Glutamatergic neuron (in vitro differentiated cells): ENCODE measurements around the gene CSTPP1. TPM values are rescaled to one million over a fixed set of nuclear protein-coding genes. Genes with fewer than 3 reads are reported as not detected.

Source experiments
- DNase-seq: peaks from one replicate; pipeline ENCODE4 v3.0.0; 2022
- H3K27ac Mint-ChIP-seq: one replicate; pipeline ENCODE4 v1.8.0; 2020; ENCODE audit warnings: mild to moderate bottlenecking, mixed read lengths, inconsistent platforms; ENCODE audit not compliant: unreplicated experiment
- H3K27me3 Mint-ChIP-seq: one replicate; pipeline ENCODE4 v1.8.0; 2020; ENCODE audit warnings: mild to moderate bottlenecking, moderate library complexity, mixed read lengths, inconsistent platforms; ENCODE audit not compliant: unreplicated experiment
- H3K36me3 Mint-ChIP-seq: one replicate; pipeline ENCODE4 v1.8.0; 2020; ENCODE audit warnings: mild to moderate bottlenecking, mixed read lengths, inconsistent platforms; ENCODE audit not compliant: unreplicated experiment
- H3K4me1 Mint-ChIP-seq: one replicate; pipeline ENCODE4 v1.8.0; 2020; ENCODE audit warnings: mild to moderate bottlenecking, low read depth, mixed read lengths, inconsistent platforms; ENCODE audit not compliant: unreplicated experiment
- H3K4me3 Mint-ChIP-seq: one replicate; pipeline ENCODE4 v1.8.0; 2020; ENCODE audit warnings: mild to moderate bottlenecking, mixed read lengths, inconsistent platforms; ENCODE audit not compliant: unreplicated experiment
- H3K9me3 Mint-ChIP-seq: one replicate; pipeline ENCODE4 v1.8.0; 2020; ENCODE audit warnings: mild to moderate bottlenecking, moderate library complexity, mixed read lengths, inconsistent platforms; ENCODE audit not compliant: unreplicated experiment
- total RNA-seq: library from RNA; stranded (reverse); fragmentation: NEBNext Ultra II Directional; extraction: Animal tissue kit (Norgen Biotek cat#: 25700); gene quantifications from one replicate; pipeline ENCODE4 v1.2.1, GENCODE V29; 2021; ENCODE audit not compliant: unreplicated experiment
- TF ChIP-seq, protein P1 (sequence below): fragments of 200-600 bp; sonication (generic); IDR thresholded peaks from one replicate; pipeline ENCODE4 v1.5.0; 2021; ENCODE audit not compliant: partially characterized antibody, unreplicated experiment

CSTPP1 gene
- total RNA-seq, 1 donor from 2014 or later = 35.5 TPM

DNA sequence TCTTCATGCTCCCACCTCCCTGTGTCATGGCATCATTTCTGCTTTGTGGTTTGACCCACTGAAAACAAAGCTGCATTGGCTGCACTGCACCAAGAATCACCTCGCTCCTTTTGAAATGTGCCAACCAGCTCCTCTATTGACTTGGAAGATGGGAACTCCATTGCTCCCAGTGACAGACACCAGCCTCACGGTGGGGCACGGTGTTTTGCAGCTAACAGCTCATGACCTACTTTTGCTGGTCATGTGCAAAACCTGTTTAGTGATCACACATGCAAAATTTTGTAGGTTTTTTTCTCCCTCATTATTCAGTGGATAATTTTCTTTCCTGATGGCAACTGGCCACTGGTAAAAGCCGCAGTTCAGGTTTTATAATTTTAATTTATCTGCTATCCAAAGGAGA lies 203.3 kb downstream of the CSTPP1 start:
- H3K4me3 Mint-ChIP-seq = no peak overlapping the region
- peaks cover 6% of the 10 kb centered on the region for H3K27me3 Mint-ChIP-seq
- H3K9me3 Mint-ChIP-seq = peaks cover 4% of the 10 kb centered on the region
- DNase-seq = no peak
- H3K36me3 Mint-ChIP-seq = peaks cover 6% of the 10 kb centered on the region
- TF ChIP-seq, protein P1, sequence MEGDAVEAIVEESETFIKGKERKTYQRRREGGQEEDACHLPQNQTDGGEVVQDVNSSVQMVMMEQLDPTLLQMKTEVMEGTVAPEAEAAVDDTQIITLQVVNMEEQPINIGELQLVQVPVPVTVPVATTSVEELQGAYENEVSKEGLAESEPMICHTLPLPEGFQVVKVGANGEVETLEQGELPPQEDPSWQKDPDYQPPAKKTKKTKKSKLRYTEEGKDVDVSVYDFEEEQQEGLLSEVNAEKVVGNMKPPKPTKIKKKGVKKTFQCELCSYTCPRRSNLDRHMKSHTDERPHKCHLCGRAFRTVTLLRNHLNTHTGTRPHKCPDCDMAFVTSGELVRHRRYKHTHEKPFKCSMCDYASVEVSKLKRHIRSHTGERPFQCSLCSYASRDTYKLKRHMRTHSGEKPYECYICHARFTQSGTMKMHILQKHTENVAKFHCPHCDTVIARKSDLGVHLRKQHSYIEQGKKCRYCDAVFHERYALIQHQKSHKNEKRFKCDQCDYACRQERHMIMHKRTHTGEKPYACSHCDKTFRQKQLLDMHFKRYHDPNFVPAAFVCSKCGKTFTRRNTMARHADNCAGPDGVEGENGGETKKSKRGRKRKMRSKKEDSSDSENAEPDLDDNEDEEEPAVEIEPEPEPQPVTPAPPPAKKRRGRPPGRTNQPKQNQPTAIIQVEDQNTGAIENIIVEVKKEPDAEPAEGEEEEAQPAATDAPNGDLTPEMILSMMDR = no peak
- peaks cover 9% of the 10 kb centered on the region for H3K4me1 Mint-ChIP-seq
- no peak overlapping the region for H3K27ac Mint-ChIP-seq

DNA sequence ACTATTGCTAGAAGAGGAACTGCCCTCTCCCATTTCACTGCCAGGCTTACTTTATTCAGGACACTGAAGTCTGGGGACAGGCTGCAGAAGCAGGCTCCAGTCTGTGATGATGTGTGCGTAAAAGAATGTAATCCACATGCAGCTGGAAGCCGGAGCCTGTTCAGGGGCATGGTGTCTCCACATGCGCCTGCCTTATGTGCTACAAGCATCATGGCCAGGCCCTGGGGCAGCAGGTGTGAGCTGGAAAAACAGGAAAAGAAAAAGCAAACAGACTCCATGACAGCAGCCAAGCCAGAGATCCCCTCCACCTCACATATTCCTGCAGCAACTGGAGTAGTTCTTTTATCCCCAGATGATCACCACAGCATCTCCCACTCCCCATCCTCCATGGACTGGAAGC lies 206.8 kb downstream of the CSTPP1 start:
- peaks cover 9% of the 10 kb centered on the region for H3K4me1 Mint-ChIP-seq
- peaks cover 3% of the 10 kb centered on the region for H3K27me3 Mint-ChIP-seq
- peak overlapping the region; percentile 73 for H3K27ac Mint-ChIP-seq
- DNase-seq = peak; percentile 40
- peaks cover 2% of the 10 kb centered on the region for H3K9me3 Mint-ChIP-seq
- TF ChIP-seq, protein P1 = no peak
- no peaks in the 10 kb centered on the region for H3K36me3 Mint-ChIP-seq
- H3K4me3 Mint-ChIP-seq = no peak overlapping the region

DNA sequence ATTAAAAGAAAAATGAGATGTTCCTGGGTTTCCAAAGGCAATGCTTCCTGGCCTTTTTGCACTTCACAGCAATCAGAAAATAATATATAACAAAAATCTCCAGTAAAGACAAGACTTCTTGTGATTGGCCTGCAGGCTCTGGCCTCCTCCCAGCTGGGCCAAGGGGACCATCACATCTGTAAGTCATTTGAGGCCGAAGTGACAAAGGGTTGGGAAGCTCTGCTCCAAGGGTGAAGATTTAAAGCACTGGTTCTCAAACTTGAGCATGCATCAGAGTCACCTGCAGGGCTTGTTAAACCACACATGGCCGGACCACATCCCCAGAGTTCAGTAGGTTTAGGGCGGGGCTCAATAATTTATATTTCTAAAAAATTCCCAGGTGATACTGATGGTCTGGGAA lies 208.0 kb downstream of the CSTPP1 start:
- no peak for DNase-seq
- Mint-ChIP-seq H3K4me3 (no peak overlapping the region), H3K9me3 (peaks cover 2% of the 10 kb centered on the region), H3K27ac (no peak overlapping the region), H3K27me3 (peaks cover 8% of the 10 kb centered on the region), H3K4me1 (peaks cover 13% of the 10 kb centered on the region), H3K36me3 (no peaks in the 10 kb centered on the region)
- TF ChIP-seq, protein P1 = no peak

DNA sequence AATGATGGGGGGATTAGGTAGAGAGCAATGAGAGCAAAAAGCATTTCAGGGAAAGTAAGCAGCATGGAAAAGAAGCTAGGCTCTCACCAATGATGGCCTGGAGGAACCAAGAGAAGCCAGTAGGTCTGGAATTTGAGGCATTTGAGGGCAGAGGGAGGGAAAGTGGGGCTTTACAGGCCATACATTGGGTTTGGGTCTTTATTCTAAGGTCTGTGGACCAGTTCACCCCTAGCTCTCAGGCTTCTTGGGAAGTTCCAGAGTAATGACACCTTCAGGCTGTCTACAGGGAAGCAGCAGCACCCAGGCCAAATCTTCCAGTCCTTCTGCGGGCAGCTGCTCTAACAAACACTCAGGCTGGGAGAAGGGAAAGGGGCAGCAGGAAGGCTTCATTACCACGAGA lies 210.7 kb downstream of the CSTPP1 start:
- DNase-seq = no peak
- H3K4me3 Mint-ChIP-seq = no peak overlapping the region
- peaks cover 11% of the 10 kb centered on the region for H3K27me3 Mint-ChIP-seq
- H3K9me3 Mint-ChIP-seq = peaks cover 6% of the 10 kb centered on the region
- peaks cover 5% of the 10 kb centered on the region for H3K36me3 Mint-ChIP-seq
- no peak overlapping the region for H3K27ac Mint-ChIP-seq
- TF ChIP-seq, protein P1 = no peak
- peaks cover 17% of the 10 kb centered on the region for H3K4me1 Mint-ChIP-seq

DNA sequence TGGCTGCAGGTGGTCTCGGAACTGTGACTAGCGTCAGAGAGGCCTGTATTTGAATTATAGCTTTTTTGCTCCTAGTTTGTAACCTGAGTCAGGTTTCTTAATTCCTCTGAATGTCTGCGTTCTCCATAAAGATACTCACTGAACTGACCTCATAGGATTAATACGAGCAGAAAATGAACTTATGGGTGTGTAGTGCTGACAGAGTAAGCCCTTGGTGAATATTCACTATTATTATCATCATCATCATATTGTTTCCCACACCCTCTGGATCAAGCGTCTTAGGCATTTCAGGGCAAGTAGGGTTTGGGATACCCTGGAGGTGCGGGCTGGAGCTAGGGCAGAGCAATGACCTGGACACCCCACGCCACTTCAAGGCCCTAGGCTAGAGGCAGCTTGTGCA lies 211.1 kb downstream of the CSTPP1 start:
- peaks cover 5% of the 10 kb centered on the region for H3K36me3 Mint-ChIP-seq
- H3K9me3 Mint-ChIP-seq = peaks cover 6% of the 10 kb centered on the region
- peaks cover 11% of the 10 kb centered on the region for H3K27me3 Mint-ChIP-seq
- no peak overlapping the region for H3K4me3 Mint-ChIP-seq
- DNase-seq = no peak
- no peak overlapping the region for H3K27ac Mint-ChIP-seq
- peaks cover 21% of the 10 kb centered on the region for H3K4me1 Mint-ChIP-seq
- TF ChIP-seq, protein P1 = no peak
